ENCODE data around the gene RANBP9. TPM values are rescaled to one million over a fixed set of nuclear protein-coding genes. Genes with fewer than 3 reads are reported as not detected.

The RANBP9 gene
- total and polyA plus RNA-seq, 2 experiments from 2014 or later, result 12.1 to 31.8 TPM

DNA sequence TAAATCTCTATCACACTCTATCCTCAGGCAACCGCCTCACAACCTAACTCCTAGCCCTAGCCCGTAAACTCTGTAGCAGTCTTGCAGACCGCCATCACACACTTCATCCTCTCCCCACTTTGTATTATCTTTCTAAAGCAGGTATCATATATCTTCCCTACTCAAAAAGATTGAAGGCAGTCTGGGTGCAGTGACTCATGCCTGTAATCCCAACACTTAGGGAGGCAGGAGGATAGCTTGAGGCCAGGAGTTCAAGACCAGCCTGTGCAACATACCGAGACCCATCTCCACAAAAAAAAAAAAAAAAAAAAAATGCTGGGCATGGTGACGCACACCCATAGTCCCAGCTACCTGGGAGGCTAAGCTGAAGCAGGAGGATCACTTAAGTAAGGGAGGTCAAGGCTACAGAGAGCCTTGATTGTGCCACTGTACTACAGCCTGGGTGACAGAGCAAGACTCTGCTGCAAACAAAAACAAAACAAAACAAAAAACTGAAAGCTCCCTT, 22.9 kb downstream of the RANBP9 start (continued):
- TF ChIP-seq ZNF462 (CRISPR knock-in tag; IDR thresholded peaks at IDR 0.05) (no peak), EZH2phosphoT487 (IDR thresholded peaks at IDR 0.05; ENCODE audit: unreplicated experiment) (no peak), NANOG (IDR thresholded peaks at IDR 0.05; ENCODE audit: borderline replicate concordance) (no peak), EZH2 (IDR thresholded peaks at IDR 0.05; ENCODE audit: low read depth, unreplicated experiment) (no peak), CREB1 (CRISPR knock-in tag; IDR thresholded peaks at IDR 0.05; ENCODE audit: low read depth) (no peak)

DNA sequence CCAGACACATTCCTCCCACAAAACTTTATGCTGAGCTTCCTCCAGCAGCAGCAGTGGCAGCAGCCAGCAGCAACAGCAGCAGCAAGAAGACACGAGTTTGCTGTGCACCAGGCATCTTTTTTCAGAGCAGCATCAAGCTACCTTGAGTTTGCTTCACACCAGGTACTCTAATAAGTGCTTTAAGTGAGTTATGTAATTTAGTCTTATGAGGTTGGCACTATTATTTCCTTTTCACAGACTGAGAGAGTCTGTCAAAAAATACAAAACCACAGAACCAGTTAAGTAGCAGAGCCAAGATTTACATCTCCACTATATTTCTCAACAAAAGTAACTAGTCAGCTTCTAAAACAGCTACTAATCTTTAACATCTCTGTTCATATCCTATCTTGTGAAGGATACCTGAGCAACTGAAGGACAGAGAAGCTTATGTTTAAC, 23.7 kb downstream of the RANBP9 start:
- no peaks in the 10 kb centered on the region; the same call in 1 of the 3 replicates for H3K36me3 Mint-ChIP-seq (ENCODE audit: low read depth)
- H3K9me2 ChIP-seq (ENCODE audit: insufficient read depth), result no peaks in the 10 kb centered on the region
- H3K4me1 ChIP-seq (ENCODE audit: insufficient read depth), result no peaks in the 10 kb centered on the region; the same call in 1 of the 2 replicates
- no peak overlapping the region for H3K4me3 Mint-ChIP-seq
- H3K4me3 ChIP-seq, result no peak overlapping the region
- DNase-seq (ENCODE audit: low spot score) (no peak), ATAC-seq (no peak)
- H3K4me1 Mint-ChIP-seq, result peaks cover 5% of the 10 kb centered on the region; the same call in 1 of the 3 replicates
- no peaks in the 10 kb centered on the region; the same call in 1 of the 2 replicates for H4K20me1 ChIP-seq (replicated peaks; ENCODE audit: insufficient read depth)
- no peaks in the 10 kb centered on the region for H3K9me3 Mint-ChIP-seq
- H3K27me3 ChIP-seq (ENCODE audit: insufficient read depth), result no peaks in the 10 kb centered on the region
- no peak overlapping the region for H3K4me2 ChIP-seq
- no peaks in the 10 kb centered on the region for H3K36me3 ChIP-seq (ENCODE audit: insufficient read depth)
- peak overlapping the region; percentile 63 for H3K27ac Mint-ChIP-seq
- peaks cover 3% of the 10 kb centered on the region for H3K27me3 Mint-ChIP-seq (ENCODE audit: insufficient read depth, low read depth, poor library complexity)
- no peaks in the 10 kb centered on the region for H3F3A ChIP-seq (replicated peaks; ENCODE audit: low read depth)
- peaks cover 86% of the 10 kb centered on the region for H3K79me2 ChIP-seq (replicated peaks; ENCODE audit: insufficient read depth)
- H2AFZ ChIP-seq, result no peak overlapping the region
- no peak overlapping the region for H3K27ac ChIP-seq (ENCODE audit: low read depth)
- TF ChIP-seq CTCF (conservative IDR thresholded peaks at IDR 0.05; ENCODE audit: low read depth in 2 of 2) (no peak), CREB1 (CRISPR knock-in tag; IDR thresholded peaks at IDR 0.05; ENCODE audit: low read depth) (no peak), NANOG (IDR thresholded peaks at IDR 0.05; ENCODE audit: borderline replicate concordance) (no peak), REST (IDR thresholded peaks at IDR 0.05; ENCODE audit: unreplicated experiment) (no peak), STAT1 (IDR thresholded peaks at IDR 0.05; ENCODE audit: unreplicated experiment) (no peak), EZH2 (IDR thresholded peaks at IDR 0.05; ENCODE audit: low read depth, unreplicated experiment) (no peak), ZNF331 (CRISPR knock-in tag; IDR thresholded peaks at IDR 0.05; ENCODE audit: low read depth) (no peak), ZNF114 (CRISPR knock-in tag; IDR thresholded peaks at IDR 0.05) (no peak)
